SW480 (cell line): Measurements from ENCODE around the gene DOCK2.
A peak's percentile ranks its signal among the peaks of the same experiment; 100 is the strongest.

Source experiments
- DNase-seq: peaks from one replicate; pipeline ENCODE4 v3.0.0-alpha.2; 2016; ENCODE audit warnings: low spot score

Gene DOCK2

GRCh38 chr5:169864483-169864882 is 227.4 kb downstream of the DOCK2 start:
- no peak for DNase-seq

GRCh38 chr5:169867347-169867746 is 230.3 kb downstream of the DOCK2 start:
- no peak for DNase-seq

GRCh38 chr5:169869066-169869465 is 232.0 kb downstream of the DOCK2 start:
- no peak for DNase-seq

- DNase-seq, result no peak
These were observed 233.1 kb downstream of the DOCK2 start for GRCh38 chr5:169870211-169870610.

DNA sequence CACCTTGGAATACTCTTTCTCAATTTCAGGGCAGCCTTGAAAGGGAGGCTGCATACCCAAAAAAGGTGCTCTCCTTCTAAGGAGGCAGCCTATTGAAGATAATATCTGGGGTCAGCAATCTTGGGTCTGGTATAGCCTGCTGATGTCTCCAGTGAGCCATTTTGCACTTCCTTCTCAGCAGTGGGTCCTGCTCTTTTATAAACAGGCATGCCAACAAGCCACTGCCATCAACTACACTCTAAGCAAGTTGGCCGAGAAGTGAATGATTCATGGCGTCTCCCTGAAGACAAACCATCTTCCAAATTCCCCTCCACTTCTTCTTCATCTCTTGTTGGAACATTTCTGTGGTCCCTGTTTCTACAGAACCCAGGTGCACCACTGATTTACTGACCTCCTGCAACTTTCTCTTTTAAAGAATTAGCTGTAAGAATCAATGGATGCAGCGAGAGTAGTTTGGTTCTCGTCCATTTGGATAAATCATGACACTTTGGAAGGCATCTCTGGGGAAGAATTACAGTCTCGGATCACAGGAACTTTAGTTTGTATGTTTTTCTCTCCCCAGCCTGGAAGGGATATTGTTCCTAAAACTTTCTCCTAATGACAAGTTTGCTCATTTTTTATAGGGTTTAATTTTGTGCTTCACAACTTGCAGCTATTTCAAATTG is 234.9 kb downstream of the DOCK2 start:
- DNase-seq, result no peak

GRCh38 chr5:169873642-169874041 is 236.6 kb downstream of the DOCK2 start:
- DNase-seq, result no peak

GRCh38 chr5:169874621-169875020 is 237.5 kb downstream of the DOCK2 start:
- no peak for DNase-seq

GRCh38 chr5:169875091-169875728 is 238.1 kb downstream of the DOCK2 start:
- DNase-seq, result no peak

DNA sequence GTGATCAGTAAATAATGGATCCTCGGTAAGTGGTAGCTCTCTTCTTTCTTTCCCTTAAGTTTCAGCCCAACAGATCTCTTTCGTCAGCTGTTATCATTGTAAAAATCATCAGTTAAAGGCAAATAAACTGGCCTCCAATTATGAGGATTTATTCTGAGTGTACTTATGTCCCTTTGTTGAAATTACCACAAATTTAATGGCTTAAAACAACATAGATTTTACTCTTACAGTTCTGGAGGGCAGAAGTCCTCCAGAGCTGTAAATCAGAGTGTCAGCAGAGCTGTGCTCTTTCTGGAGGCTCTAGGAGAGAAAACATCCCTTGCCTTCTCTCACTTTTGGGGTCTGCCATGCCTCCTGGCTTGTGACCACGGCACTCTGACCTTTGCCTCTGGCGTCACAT is 238.7 kb downstream of the DOCK2 start:
- DNase-seq, result no peak

DNA sequence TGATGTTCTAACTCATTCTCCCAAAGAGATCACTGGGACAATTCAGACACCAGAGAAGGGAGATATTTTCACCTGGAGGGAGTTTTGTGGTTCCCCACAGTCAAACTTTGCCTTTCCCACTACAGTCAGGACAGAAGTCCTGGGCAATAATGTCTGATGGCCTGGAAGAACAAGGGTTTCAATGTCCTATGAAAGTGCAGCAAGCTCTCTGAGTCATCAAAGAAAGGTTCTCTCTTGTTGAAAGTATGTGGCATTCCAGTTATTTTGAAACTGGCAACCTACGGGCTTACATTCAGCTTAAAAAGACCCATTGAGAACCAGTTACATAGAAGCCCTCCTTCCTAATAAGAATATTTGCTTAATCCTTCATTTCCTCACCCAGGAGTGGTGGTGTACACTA is 239.3 kb downstream of the DOCK2 start:
- DNase-seq, result peak; percentile 49

DNA sequence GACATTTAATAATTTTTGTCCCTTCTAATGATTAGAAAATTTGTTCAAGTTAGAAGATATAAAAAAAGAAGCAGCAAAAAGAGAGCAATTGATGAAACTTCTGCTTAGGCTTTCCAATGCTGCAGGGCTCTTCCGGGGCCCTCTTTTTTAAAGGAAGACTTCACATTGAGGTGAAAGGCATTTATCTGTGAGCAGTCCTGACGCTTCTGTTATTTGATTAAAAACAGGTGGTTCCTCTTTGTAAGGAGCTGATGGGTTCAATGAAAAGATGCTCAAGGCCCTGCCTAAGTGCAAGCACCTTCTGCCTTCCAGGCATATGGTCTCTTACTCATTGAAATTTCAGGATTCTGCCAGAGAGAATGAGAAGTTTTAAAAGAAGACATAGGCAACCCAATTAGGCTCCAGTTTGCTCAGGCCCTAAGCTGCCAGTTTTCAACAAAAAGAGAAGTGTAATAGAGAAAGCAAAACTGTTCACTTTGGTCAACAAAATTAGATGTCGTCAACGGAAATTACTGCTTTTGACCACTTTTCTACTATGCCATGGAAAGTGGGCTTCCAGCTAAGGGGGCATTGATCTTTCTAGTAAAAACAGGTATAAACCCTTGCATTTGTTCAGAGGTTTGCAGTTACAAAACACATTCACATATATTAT is 243.1 kb downstream of the DOCK2 start:
- no peak for DNase-seq

- DNase-seq, result no peak
These were observed 243.7 kb downstream of the DOCK2 start for GRCh38 chr5:169880785-169881184.

GRCh38 chr5:169881702-169882303 is 244.7 kb downstream of the DOCK2 start:
- DNase-seq, result no peak

DNA sequence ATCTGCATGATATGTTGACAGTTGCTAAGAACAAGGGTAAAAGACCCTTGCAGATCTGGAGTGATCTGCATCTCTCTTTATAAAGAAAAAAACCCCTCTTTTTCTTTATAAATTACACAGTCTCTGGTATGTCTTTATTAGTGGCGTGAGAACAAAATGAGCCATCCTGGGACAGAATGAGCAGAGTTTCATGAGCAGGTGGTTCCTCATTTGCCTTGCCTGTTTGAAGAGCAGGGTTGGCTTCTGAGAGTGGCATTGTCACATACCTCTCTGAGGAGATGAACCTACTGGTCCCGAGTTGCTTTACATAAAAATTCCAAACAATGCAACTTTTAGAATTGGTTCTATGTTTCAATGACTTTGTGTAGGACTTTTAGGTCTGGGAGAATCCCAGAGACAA is 249.0 kb downstream of the DOCK2 start:
- no peak for DNase-seq

- DNase-seq, result no peak
These were observed 249.6 kb downstream of the DOCK2 start for GRCh38 chr5:169886677-169887076.

- no peak for DNase-seq
These were observed 252.5 kb downstream of the DOCK2 start for GRCh38 chr5:169889572-169889971.

GRCh38 chr5:169893010-169893409 is 255.9 kb downstream of the DOCK2 start:
- no peak for DNase-seq

GRCh38 chr5:169893571-169893970 is 256.5 kb downstream of the DOCK2 start:
- DNase-seq, result no peak

DNA sequence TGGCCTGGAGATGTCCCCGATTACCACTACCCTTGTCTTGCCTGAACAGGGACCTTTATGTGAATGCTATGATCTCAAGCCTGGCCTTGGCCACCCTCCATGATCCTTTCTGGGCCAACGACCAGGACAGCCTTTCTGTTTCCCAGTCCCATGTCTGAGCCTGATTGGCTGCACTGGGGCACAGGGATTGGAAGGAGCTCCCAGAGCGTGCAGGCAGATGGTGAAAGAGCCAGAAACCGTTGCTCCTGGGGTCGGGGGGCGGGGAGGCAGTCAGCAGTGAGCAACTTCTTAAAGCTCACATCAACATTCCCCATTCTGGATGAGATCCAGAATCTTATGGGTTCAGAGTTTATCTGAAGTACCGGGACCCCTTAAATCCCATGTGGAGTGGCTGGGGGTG is 258.9 kb downstream of the DOCK2 start:
- no peak for DNase-seq

DNA sequence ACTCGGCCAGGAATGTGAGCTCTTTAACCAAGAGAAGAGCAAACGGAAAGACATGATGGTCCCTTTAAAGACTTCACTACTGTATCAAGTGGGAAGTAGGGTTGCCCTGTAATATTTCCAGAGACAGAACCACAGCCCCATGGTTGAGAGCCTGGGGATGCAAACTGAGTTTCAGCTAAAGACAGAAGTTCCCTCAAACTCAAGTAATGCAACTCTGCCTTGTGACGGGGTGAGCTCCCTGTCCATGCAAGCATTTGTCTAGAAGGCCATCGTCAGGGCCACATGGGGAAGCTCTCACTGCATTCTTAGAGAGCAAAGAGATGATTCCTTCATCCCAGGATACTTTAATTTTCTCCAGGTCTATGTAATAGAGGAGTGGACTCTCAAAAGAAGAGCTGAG is 260.4 kb downstream of the DOCK2 start:
- no peak for DNase-seq

DNA sequence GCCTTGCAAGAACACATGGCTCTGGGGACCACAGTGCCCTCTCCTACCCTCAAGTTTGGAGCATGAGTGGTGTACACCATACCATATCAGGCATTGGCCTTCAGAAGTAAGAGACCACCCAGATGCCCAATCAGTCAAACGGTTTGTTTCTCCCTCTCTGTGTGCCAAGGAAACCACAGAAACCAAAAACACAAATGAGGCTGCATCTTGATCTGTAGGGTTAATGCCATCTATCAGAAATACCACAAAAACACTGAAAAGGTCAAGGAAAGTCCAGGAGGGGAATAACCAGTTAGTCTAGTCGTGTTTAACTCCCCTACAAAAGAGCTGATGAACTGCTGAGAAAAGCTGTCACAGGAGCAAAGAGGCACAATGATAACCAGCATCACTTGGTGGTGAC is 264.8 kb downstream of the DOCK2 start:
- no peak for DNase-seq

DNA sequence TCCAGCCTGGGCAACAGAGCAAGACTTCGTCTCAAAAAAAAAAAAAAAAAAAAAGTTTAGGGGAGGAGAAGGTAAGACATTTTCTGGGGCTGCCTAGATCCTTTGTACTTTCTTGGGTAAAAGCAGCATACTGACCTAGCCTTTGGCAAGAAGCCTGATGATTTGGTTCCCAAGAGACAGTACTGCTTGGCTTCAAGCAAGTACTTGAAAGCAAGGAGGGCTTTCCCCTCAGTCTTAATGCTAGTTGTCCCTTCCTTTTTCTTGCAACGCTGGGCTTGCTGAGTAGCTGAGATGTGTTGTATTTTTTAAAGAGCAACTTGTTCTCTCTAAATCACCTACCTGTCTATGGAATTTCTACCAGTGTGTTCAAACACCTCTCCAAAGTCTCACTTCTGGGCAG is 267.0 kb downstream of the DOCK2 start:
- DNase-seq, result no peak

DNA sequence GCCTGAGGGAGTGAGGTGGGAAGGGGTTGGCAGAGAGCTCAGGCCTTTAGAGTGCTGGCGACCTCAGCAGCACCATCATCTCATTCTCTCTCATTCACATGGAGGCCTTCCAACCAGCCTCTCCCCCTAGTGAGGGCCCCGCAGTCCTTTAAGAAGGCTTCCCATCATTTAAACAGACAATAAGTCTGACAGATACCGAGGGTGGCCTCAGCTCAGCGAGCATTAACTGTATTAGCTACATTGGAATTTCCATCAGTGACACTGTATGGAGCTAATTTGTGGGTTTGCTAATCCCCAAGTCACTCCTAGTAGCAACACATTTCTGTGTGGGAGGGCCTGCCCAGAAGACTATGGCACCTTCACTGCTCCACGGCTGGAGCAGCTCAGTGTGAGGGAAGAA is 267.4 kb downstream of the DOCK2 start:
- DNase-seq, result no peak
